GM11168 (cell line): Measurements from ENCODE around the gene SEPHS1.

ENCODE experiments used
- in situ Hi-C: fragments of 300-500 bp; cut with MboI; formaldehyde crosslinking; loops from one replicate; pipeline ENCODE4 v1.12.0; 2022; ENCODE audit warnings: low sequenced_read_pairs; ENCODE audit not compliant: unreplicated experiment

SEPHS1 gene

GRCh38 chr10:13365831-13366230, 17.7 kb upstream of the SEPHS1 start:
- in situ Hi-C loops = no loop called here

GRCh38 chr10:13365243-13365642, 17.1 kb upstream of the SEPHS1 start:
- in situ Hi-C loops = no loop called here

GRCh38 chr10:13360587-13360986, 12.5 kb upstream of the SEPHS1 start:
- in situ Hi-C loops = no loop called here

GRCh38 chr10:13356392-13356791, 8.3 kb upstream of the SEPHS1 start:
- in situ Hi-C loops = no loop called here

- in situ Hi-C loops = no loop called here
Measured at GRCh38 chr10:13354783-13355182, 6.7 kb upstream of the SEPHS1 start.

GRCh38 chr10:13352519-13352918, 4.4 kb upstream of the SEPHS1 start:
- in situ Hi-C loops = no loop called here

- in situ Hi-C loops = no loop called here
Measured at GRCh38 chr10:13351340-13351915, 3.3 kb upstream of the SEPHS1 start.

GRCh38 chr10:13349463-13350274, 1.6 kb upstream of the SEPHS1 start:
- in situ Hi-C loops = no loop called here

GRCh38 chr10:13347500-13348156, 465 bp downstream of the SEPHS1 start:
- in situ Hi-C loops = no loop called here

GRCh38 chr10:13347043-13347499, 1.0 kb downstream of the SEPHS1 start:
- in situ Hi-C loops = no loop called here

- in situ Hi-C loops = no loop called here
Measured at GRCh38 chr10:13346283-13347042, 1.6 kb downstream of the SEPHS1 start.

GRCh38 chr10:13340626-13341376, 7.3 kb downstream of the SEPHS1 start:
- in situ Hi-C loops = no loop called here

GRCh38 chr10:13340068-13340467, 8.0 kb downstream of the SEPHS1 start:
- in situ Hi-C loops = no loop called here

GRCh38 chr10:13338390-13339110, 9.5 kb downstream of the SEPHS1 start:
- in situ Hi-C loops = no loop called here

GRCh38 chr10:13337827-13338196, 10.3 kb downstream of the SEPHS1 start:
- in situ Hi-C loops = no loop called here

GRCh38 chr10:13337128-13337826, 10.8 kb downstream of the SEPHS1 start:
- in situ Hi-C loops = no loop called here

- in situ Hi-C loops = no loop called here
Measured at GRCh38 chr10:13335881-13336280, 12.2 kb downstream of the SEPHS1 start.

- in situ Hi-C loops = no loop called here
Measured at GRCh38 chr10:13334556-13334955, 13.5 kb downstream of the SEPHS1 start.

GRCh38 chr10:13331646-13332045, 16.4 kb downstream of the SEPHS1 start:
- in situ Hi-C loops = no loop called here
